Left lung (tissue), 10 donors: ENCODE data around the gene SPECC1L. TPM values are rescaled to one million over a fixed set of nuclear protein-coding genes. Genes with fewer than 3 reads are reported as not detected.

Experiments
- ATAC-seq: fragments of 200-7000 bp; cut with Tn5 transposase; one replicate; pipeline ENCODE4 v1.9.1; 2020; ENCODE audit warnings: moderate library complexity
- DNase-seq, 4 donors: peaks; one replicate each; pipeline ENCODE4 v3.0.0-alpha.2; 2013 to 2020
- H3K27ac ChIP-seq, 2 donors: fragments of 200-600 bp; sonication (generic) in 1 of 2; one replicate each; pipeline versions ENCODE4 v1.5.0 to v1.8.0; 2020 to 2021
- H3K27me3 ChIP-seq, 2 donors: fragments of 200-600 bp; sonication (generic) in 1 of 2; one replicate each; pipeline versions ENCODE4 v1.5.0 to v1.8.0; 2020 to 2021
- H3K36me3 ChIP-seq, 2 donors: fragments of 200-600 bp; sonication (generic) in 1 of 2; one replicate each; pipeline versions ENCODE4 v1.5.0 to v1.8.0; 2020 to 2021
- H3K4me1 ChIP-seq, 2 donors: fragments of 200-600 bp; one replicate each; pipeline ENCODE4 v1.8.0; 2021
- H3K4me3 ChIP-seq, 2 donors: fragments of 200-600 bp; sonication (generic) in 1 of 2; one replicate each; pipeline versions ENCODE4 v1.5.0 to v1.8.0; 2020 to 2021; ENCODE audit warnings: mild to moderate bottlenecking in 1 of 2
- H3K9me3 ChIP-seq, 2 donors: fragments of 200-600 bp; sonication (generic) in 1 of 2; one replicate each; pipeline versions ENCODE4 v1.5.0 to v1.8.0; 2020 to 2021
- CTCF ChIP-seq, 2 donors: fragments of 200-600 bp; sonication (generic) in 1 of 2; IDR thresholded peaks; one replicate each; pipeline versions ENCODE4 v1.5.0 to v1.8.0; 2021; ENCODE audit warnings: antibody characterized with exemption in 2 of 2
- intact Hi-C, 2 donors: fragments of 100-400 bp; cut with DNase I; formaldehyde crosslinking; loops; one replicate each; pipeline versions ENCODE4 v1.11.2 to v1.14.2; 2022
- polyA plus RNA-seq, 6 donors: library from polyadenylated mRNA; unstranded; fragments of 120-200 nt; gene quantifications; one replicate each; pipeline ENCODE4 v1.2.1, GENCODE V29; 2013; ENCODE audit not compliant: insufficient read length in 6 of 6
- total RNA-seq, 2 donors: library from RNA; stranded (reverse); fragmentation: NEBNext Ultra II Directional; extraction: Animal tissue kit (Norgen Biotek cat#: 25700); gene quantifications; one replicate each; pipeline ENCODE4 v1.2.1, GENCODE V29; 2021
- donor health status: DM: no; HTN: yes; CAD: no.
- donor health status: DM: no; HTN: no; CAD: no.

SPECC1L gene
- total and polyA plus RNA-seq, 8 donors = 70.9 to 94.4 (median 80.9) TPM

GRCh38 chr22:24442352-24442744 lies 171.7 kb downstream of the SPECC1L start:
- Histone ChIP-seq H3K27ac (peak overlapping the region in 1 of 2 donors; percentile 78), H3K4me3 (no peak overlapping the region), H3K36me3 (peaks cover 0 to 34% of the 10 kb centered on the region in 2 donors), H3K9me3 (no peaks in the 10 kb centered on the region), H3K4me1 (peaks cover 0 to 55% of the 10 kb centered on the region in 2 donors), H3K27me3 (no peaks in the 10 kb centered on the region)
- TF ChIP-seq CTCF (IDR thresholded peaks at IDR 0.05) = no peak
- ATAC-seq = no peak
- no peak for DNase-seq
- intact Hi-C loops = no loop called here

- Histone ChIP-seq H3K9me3 (no peaks in the 10 kb centered on the region), H3K4me3 (no peak overlapping the region), H3K27me3 (no peaks in the 10 kb centered on the region), H3K36me3 (peaks cover 0 to 34% of the 10 kb centered on the region in 2 donors), H3K27ac (no peak overlapping the region), H3K4me1 (peaks cover 0 to 43% of the 10 kb centered on the region in 2 donors)
- intact Hi-C loops = no loop called here
- no peak for ATAC-seq
- no peak for DNase-seq
- TF ChIP-seq CTCF (IDR thresholded peaks at IDR 0.05) = no peak
These were observed 173.0 kb downstream of the SPECC1L start for GRCh38 chr22:24443668-24444067.

GRCh38 chr22:24444251-24444650 lies 173.6 kb downstream of the SPECC1L start:
- Histone ChIP-seq H3K36me3 (peaks cover 0 to 34% of the 10 kb centered on the region in 2 donors), H3K9me3 (no peaks in the 10 kb centered on the region), H3K4me1 (peaks cover 0 to 46% of the 10 kb centered on the region in 2 donors), H3K27me3 (no peaks in the 10 kb centered on the region), H3K27ac (no peak overlapping the region), H3K4me3 (no peak overlapping the region)
- ATAC-seq (no peak), DNase-seq (no peak)
- TF ChIP-seq CTCF (IDR thresholded peaks at IDR 0.05) = no peak
- intact Hi-C loops = no loop called here

GRCh38 chr22:24444729-24445466 lies 174.3 kb downstream of the SPECC1L start:
- peaks cover 0 to 46% of the 10 kb centered on the region in 2 donors for H3K4me1 ChIP-seq
- peaks cover 0 to 34% of the 10 kb centered on the region in 2 donors for H3K36me3 ChIP-seq
- no peak overlapping the region for H3K27ac ChIP-seq
- DNase-seq = no peak
- H3K27me3 ChIP-seq = no peaks in the 10 kb centered on the region
- H3K9me3 ChIP-seq = no peaks in the 10 kb centered on the region
- ATAC-seq = no peak
- intact Hi-C loops = no loop called here
- H3K4me3 ChIP-seq = no peak overlapping the region
- no peak for TF ChIP-seq CTCF (IDR thresholded peaks at IDR 0.05)

- H3K36me3 ChIP-seq = peaks cover 0 to 34% of the 10 kb centered on the region in 2 donors
- H3K27me3 ChIP-seq = no peaks in the 10 kb centered on the region
- DNase-seq (no peak), ATAC-seq (no peak)
- no peak overlapping the region for H3K4me3 ChIP-seq
- no peaks in the 10 kb centered on the region for H3K9me3 ChIP-seq
- intact Hi-C loops = no loop called here
- no peak for TF ChIP-seq CTCF (IDR thresholded peaks at IDR 0.05)
- H3K4me1 ChIP-seq = peaks cover 0 to 45% of the 10 kb centered on the region in 2 donors
- H3K27ac ChIP-seq = no peak overlapping the region
These were observed 175.0 kb downstream of the SPECC1L start for GRCh38 chr22:24445481-24446259.
